Measurements from ENCODE around the gene TRIM16. TPM values are rescaled to one million over a fixed set of nuclear protein-coding genes. Genes with fewer than 3 reads are reported as not detected.
"Not testable (repeated sequence)": the region's sequence is repeated elsewhere in the genome, so short reads cannot be mapped to it uniquely, and the experiment has no call there.

The TRIM16 gene
- total and polyA plus RNA-seq, 2 experiments from 2014 or later = 21.3 to 32.1 TPM

- TF ChIP-seq EZH2 (IDR thresholded peaks at IDR 0.05; ENCODE audit: insufficient read depth, poor library complexity, severe bottlenecking) (no peak), EZH2phosphoT487 (IDR thresholded peaks at IDR 0.05; ENCODE audit: insufficient read depth, low read depth) (no peak)
- Histone ChIP-seq H4K20me1 (ENCODE audit: insufficient read depth) (no peaks in the 10 kb centered on the region), H3K4me1 (ENCODE audit: insufficient read depth) (peaks cover 15% of the 10 kb centered on the region), H3K9me2 (ENCODE audit: insufficient read depth) (no peaks in the 10 kb centered on the region), H3K9ac (no peak overlapping the region), H2AFZ (no peak overlapping the region), H3K4me3 (no peak overlapping the region), H3K27me3 (replicated peaks; ENCODE audit: insufficient read depth) (no peaks in the 10 kb centered on the region), H3K36me3 (ENCODE audit: low read depth) (no peaks in the 10 kb centered on the region), H3K9me3 (ENCODE audit: low read depth) (no peaks in the 10 kb centered on the region), H3K4me2 (ENCODE audit: unreplicated experiment) (no peak overlapping the region), H3F3A (ENCODE audit: insufficient read depth) (peaks cover 3% of the 10 kb centered on the region), H3K27ac (no peak overlapping the region), H3K79me2 (ENCODE audit: insufficient read depth) (peaks cover 8% of the 10 kb centered on the region; the same call in 1 of the 2 replicates)
- 76 to 79% methylated on average over 3 of the region's 3 CpGs for WGBS, 2 experiments (ENCODE audit: low coverage in 1 of 2, low lambda C conversion rate in 2 of 2, missing lambda C conversion rate in 2 of 2)
- in situ Hi-C loops (cut with MboI) = no loop called here
- DNase-seq = no peak
These were observed 29.1 kb downstream of the TRIM16 start for GRCh38 chr17:15654886-15655561.

DNA sequence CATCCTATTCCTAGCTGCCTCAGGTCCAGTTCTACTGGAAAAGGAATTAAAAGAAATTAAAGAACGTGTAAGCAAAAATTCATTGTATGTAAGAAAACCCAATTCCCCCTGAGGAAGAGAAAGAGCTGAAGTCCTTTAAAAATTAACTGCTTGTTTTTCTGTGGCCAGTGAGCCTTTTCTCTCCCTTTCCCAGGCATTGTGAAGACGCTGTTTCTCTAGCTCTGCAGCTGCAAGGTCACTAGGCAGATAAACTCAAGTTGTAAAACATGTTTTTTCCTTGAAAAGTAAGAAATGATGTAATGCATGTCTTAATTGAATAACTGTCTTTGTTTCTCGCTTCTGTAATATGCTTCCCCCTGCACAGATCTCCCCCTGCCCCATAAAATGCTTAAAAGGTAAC is 29.7 kb downstream of the TRIM16 start:
- H3K27me3 ChIP-seq (replicated peaks; ENCODE audit: insufficient read depth); H3K4me3 ChIP-seq; H3K36me3 ChIP-seq (ENCODE audit: low read depth); DNase-seq; H3K27ac ChIP-seq; H3K9me3 ChIP-seq (ENCODE audit: low read depth); H2AFZ ChIP-seq; H4K20me1 ChIP-seq (ENCODE audit: insufficient read depth); H3K4me2 ChIP-seq (ENCODE audit: unreplicated experiment); H3K9me2 ChIP-seq (ENCODE audit: insufficient read depth); in situ Hi-C loops (cut with MboI); H3K9ac ChIP-seq; H3F3A ChIP-seq (ENCODE audit: insufficient read depth): not testable (repeated sequence)
- WGBS, 2 experiments (ENCODE audit: low coverage in 1 of 2, low lambda C conversion rate in 2 of 2, missing lambda C conversion rate in 2 of 2) = 64 to 65% methylated on average over 3 of the region's 3 CpGs
- Histone ChIP-seq H3K4me1 (ENCODE audit: insufficient read depth) (peaks cover 21% of the 10 kb centered on the region), H3K79me2 (ENCODE audit: insufficient read depth) (peaks cover 14% of the 10 kb centered on the region; the same call in 1 of the 2 replicates)

DNA sequence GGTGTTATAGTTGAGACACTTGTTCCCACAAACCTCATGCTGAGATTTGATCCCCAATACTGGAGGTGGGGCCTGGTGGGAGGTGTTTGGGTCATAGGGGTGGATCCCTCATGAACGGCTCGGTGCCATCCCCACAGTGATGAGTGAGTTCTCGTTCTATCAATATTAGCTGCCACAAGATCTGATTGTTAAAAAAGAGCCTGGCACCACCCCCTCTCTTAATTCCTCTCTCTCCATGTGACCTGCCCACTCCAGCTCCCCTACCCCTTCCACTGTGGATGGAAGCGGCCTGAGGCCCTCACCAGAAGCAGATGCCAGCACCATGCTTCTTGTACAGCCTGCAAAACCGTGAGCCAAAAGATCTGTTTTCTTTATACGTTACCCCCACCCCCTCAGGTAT is 31.2 kb downstream of the TRIM16 start:
- Histone ChIP-seq H3K9me3 (ENCODE audit: low read depth) (no peaks in the 10 kb centered on the region), H2AFZ (no peak overlapping the region), H3K27me3 (replicated peaks; ENCODE audit: insufficient read depth) (no peaks in the 10 kb centered on the region), H3K27ac (no peak overlapping the region), H3K79me2 (ENCODE audit: insufficient read depth) (peaks cover 19% of the 10 kb centered on the region; the same call in 1 of the 2 replicates), H3K4me2 (ENCODE audit: unreplicated experiment) (no peak overlapping the region), H3K36me3 (ENCODE audit: low read depth) (no peaks in the 10 kb centered on the region), H4K20me1 (ENCODE audit: insufficient read depth) (no peaks in the 10 kb centered on the region), H3K9ac (no peak overlapping the region), H3F3A (ENCODE audit: insufficient read depth) (peaks cover 3% of the 10 kb centered on the region), H3K4me1 (ENCODE audit: insufficient read depth) (peaks cover 24% of the 10 kb centered on the region), H3K9me2 (ENCODE audit: insufficient read depth) (no peaks in the 10 kb centered on the region), H3K4me3 (no peak overlapping the region)
- no peak for DNase-seq
- in situ Hi-C loops (cut with MboI) = no loop called here
- TF ChIP-seq EZH2 (IDR thresholded peaks at IDR 0.05; ENCODE audit: insufficient read depth, poor library complexity, severe bottlenecking) (no peak), EZH2phosphoT487 (IDR thresholded peaks at IDR 0.05; ENCODE audit: insufficient read depth, low read depth) (no peak)
- 54 to 62% methylated on average over 6 of the region's 6 CpGs for WGBS, 2 experiments (ENCODE audit: low coverage in 1 of 2, low lambda C conversion rate in 2 of 2, missing lambda C conversion rate in 2 of 2)

DNA sequence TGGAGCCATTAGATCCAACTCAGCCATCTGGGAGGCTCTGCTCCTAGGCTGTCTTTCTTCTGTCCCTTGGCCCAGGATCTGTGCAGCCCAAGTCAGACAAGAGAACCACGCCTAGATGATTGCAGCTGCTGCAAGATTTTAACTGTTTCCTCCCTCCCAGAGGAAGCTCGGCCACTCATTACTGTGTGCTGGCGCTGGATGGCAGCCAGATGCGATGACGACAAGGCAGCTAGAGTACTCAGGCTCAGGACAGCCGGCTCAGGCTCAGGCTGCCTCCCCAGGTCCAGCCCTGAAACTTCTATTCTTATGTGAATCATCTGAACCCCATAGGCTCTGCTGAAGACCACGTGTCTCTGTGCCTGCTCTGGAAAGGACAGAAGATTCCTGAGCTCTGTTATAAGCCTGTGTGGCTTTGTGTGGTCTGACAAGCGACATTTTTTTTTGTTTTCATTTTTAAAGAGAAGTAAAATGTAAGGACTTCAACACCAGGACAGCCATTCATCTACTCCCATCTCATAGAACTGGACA is 32.5 kb downstream of the TRIM16 start:
- in situ Hi-C loops (cut with MboI) = no loop called here
- WGBS, 2 experiments (ENCODE audit: low coverage in 1 of 2, low lambda C conversion rate in 2 of 2, missing lambda C conversion rate in 2 of 2) = 1% methylated on average over 7 to 8 of the region's 8 CpGs
- H4K20me1 ChIP-seq (ENCODE audit: insufficient read depth) = no peaks in the 10 kb centered on the region

More for the DNA sequence above, 32.5 kb downstream of the TRIM16 start:
- no peaks in the 10 kb centered on the region for H3K27me3 ChIP-seq (replicated peaks; ENCODE audit: insufficient read depth)
- H2AFZ ChIP-seq = peak overlapping the region; percentile 69
- no peaks in the 10 kb centered on the region for H3K36me3 ChIP-seq (ENCODE audit: low read depth)
- peaks cover 3% of the 10 kb centered on the region for H3F3A ChIP-seq (ENCODE audit: insufficient read depth)
- peaks cover 19% of the 10 kb centered on the region; the same call in 1 of the 2 replicates for H3K79me2 ChIP-seq (ENCODE audit: insufficient read depth)
- H3K9me3 ChIP-seq (ENCODE audit: low read depth) = no peaks in the 10 kb centered on the region
- H3K4me2 ChIP-seq (ENCODE audit: unreplicated experiment) = peak overlapping the region; percentile 84
- peak overlapping the region; percentile 81 for H3K4me3 ChIP-seq
- no peak for TF ChIP-seq EZH2phosphoT487 (IDR thresholded peaks at IDR 0.05; ENCODE audit: insufficient read depth, low read depth)
- TF ChIP-seq EZH2 (IDR thresholded peaks at IDR 0.05; ENCODE audit: insufficient read depth, poor library complexity, severe bottlenecking) = no peak
- H3K9me2 ChIP-seq (ENCODE audit: insufficient read depth) = no peaks in the 10 kb centered on the region
- H3K27ac ChIP-seq = peak overlapping the region; percentile 84
- peak overlapping the region; percentile 79 for H3K9ac ChIP-seq
- DNase-seq = peak; percentile 99
- H3K4me1 ChIP-seq (ENCODE audit: insufficient read depth) = peaks cover 24% of the 10 kb centered on the region
